Fibroblast of gingiva (primary cell): ENCODE data around the gene SOX12.
"Not testable (repeated sequence)": the region's sequence is repeated elsewhere in the genome, so short reads cannot be mapped to it uniquely, and the experiment has no call there.

Experiments used
- DNase-seq: peaks from one replicate; pipeline ENCODE4 v3.0.0-alpha.2; 2011; ENCODE audit warnings: low read depth

The SOX12 gene

GRCh38 chr20:362271-363254 lies 37.2 kb downstream of the SOX12 start:
- DNase-seq = peak; percentile 83

DNA sequence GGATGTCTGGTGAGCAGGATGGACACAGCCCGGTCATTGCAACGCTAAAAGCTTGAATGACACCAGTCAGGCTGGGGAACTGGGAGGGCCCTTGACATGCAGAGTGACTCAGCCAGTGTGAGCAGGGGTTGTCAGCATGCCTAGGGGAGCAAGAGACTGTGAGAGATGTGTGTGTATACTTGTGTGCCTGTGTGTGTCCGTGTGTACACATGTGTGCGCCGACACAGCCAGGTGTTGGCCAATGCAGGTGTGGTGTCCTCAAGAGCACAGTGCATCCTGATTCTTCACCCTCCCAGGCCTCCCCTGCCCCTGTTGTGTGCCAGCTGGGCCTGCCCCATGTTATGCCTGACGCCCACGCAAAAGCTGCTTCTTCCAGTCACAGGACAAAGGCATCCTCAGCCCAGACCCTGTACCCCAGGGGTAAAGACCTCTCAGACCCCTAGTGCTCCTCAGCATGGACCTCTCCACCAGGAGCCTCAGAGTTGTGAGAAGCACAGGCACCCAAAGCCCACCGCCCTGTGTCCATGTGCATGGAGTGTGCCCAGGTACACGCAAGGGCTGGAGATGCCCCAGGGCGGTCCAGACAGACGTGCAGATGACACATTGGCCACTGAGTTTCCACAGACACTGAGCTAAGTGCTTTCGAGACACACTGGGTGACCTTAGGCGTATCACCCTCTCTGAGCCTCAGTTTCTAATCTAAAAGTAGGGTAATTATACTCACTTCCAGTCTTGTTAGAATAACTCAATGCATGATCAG lies 38.1 kb downstream of the SOX12 start:
- DNase-seq = no peak

GRCh38 chr20:364905-365794 lies 39.8 kb downstream of the SOX12 start:
- no peak for DNase-seq

DNA sequence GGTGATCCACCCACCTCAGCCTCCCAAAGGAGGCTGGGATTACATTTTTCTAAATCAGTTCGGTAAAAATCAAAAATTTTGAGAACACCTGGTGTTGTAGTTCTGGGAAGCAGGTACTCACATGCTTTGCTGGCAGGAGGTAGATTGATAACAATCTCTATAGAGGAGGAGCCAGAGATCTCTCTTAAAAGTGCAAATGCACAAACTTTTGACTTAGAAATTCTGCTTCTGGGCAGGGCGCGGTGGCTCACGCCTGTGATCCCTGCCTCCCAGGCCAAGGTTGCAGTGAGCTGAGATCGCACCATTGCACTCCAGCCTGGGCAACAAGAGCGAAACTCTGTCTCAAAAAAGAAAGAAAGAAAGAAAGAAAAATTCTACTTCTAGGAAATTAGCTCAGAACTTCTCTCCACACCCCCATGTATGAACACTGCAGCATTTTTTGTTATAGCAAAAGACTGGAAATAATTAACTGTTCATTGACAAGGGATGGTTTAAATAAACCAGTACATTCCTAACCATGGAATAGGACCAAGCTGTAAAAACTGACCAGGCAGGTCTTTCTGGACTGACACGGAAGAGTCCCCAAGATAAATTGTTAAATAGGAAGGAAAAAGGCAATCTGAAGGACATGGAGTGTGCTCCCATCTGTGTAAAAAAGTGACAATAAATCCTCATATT lies 40.8 kb downstream of the SOX12 start:
- no peak for DNase-seq

- DNase-seq = no peak
These were observed 41.5 kb downstream of the SOX12 start for GRCh38 chr20:366719-367485.

DNA sequence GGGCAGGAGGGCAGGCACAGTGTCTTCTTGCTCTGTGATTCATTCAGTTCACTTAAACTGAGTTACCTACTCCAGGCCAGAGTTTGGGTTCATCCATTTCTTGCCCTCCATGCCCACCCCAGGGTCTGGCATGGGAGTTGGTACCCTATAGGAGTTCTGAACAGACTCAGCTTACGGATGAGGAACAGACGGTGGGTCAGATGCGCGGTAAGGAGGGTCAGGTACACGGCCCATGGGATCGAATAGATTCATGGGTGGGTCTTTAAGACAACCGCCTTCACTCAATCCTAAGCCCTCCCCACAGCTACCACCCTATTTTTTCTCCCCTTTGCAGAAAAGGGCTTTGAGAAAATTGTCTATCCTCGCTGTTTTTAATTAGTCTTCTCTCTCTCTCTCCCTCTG lies 42.1 kb downstream of the SOX12 start:
- no peak for DNase-seq

DNA sequence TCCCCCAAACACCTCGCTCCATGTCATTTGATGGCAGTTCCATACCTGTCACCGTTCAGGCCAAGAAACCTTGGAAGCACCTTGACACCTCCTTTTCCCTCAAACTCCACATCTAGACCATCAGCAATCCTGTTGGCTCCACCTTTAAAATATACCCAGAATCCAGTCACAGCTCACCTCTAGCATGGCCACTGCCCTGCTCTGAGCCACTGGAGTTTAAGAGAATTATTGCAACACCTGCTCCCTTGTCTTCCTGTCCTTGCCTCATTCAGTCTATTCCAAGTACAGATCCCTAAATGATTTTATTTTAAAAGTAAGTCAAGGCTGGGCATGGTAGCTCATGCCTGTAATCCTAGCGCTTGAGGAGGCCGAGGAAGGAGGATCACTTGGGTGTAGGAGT lies 43.6 kb downstream of the SOX12 start:
- DNase-seq = no peak

- DNase-seq = no peak
These were observed 44.8 kb downstream of the SOX12 start for GRCh38 chr20:370151-370600.

- DNase-seq = no peak
These were observed 45.8 kb downstream of the SOX12 start for GRCh38 chr20:370977-371754.

GRCh38 chr20:371755-372542 lies 46.6 kb downstream of the SOX12 start:
- peak; percentile 92 for DNase-seq

- not testable (repeated sequence) for DNase-seq
These were observed 47.3 kb downstream of the SOX12 start for GRCh38 chr20:372543-373082.

DNA sequence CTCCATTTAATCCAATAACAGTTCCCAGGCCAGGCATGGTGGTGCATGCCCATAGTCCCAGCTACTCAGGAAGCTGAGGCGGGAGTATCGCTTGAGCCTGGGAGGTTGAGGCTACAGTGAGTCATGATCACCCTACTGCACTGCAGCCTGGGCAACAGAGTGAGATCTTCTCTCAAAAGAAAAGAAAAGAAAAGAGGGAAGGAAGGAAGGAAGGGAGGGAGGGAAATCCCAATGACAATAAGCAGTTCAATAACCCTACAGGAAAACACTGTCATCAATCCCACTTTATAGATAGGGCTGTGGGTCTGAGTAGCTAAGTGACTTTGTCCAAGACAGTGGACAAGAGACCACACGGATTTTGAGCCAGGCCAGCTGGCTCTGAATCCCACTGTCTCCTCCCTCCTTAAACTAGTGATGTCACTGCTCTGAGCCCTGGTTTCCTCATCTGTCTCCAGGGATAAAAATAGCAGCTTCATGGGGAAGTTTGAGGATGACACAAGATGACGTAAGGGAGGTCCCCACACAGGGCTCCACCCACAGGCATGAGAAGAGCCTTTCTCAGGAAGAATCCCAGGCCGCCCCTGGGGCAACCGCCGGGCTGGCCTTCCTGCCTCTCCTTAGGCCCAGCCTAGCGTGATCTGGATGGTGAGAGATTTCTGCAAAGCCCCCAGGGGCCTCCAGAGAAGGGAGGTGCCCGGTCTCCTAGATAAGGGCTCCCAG lies 48.0 kb downstream of the SOX12 start:
- peak; percentile 67 for DNase-seq

- no peak for DNase-seq
These were observed 50.0 kb downstream of the SOX12 start for GRCh38 chr20:375265-375889.

- no peak for DNase-seq
These were observed 50.7 kb downstream of the SOX12 start for GRCh38 chr20:376089-376488.

DNA sequence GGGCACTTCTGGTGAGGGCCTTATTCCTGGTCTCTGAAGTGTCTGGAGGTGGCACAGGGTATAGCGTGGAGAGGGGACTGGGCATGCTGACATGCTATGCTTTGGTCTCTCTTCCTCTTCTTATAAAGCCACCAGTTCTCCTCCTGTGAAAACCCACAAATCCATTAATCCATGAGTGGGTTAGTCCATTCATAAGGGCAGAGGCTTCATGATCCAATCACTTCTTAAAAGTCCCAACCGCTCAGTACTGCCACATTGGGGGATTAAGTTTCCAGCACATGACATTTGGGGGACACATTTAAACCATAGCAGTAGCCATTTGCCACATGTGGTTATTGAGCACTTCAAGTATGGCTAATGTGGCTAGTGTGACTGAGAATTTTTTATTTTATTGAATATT lies 51.4 kb downstream of the SOX12 start:
- DNase-seq = no peak

DNA sequence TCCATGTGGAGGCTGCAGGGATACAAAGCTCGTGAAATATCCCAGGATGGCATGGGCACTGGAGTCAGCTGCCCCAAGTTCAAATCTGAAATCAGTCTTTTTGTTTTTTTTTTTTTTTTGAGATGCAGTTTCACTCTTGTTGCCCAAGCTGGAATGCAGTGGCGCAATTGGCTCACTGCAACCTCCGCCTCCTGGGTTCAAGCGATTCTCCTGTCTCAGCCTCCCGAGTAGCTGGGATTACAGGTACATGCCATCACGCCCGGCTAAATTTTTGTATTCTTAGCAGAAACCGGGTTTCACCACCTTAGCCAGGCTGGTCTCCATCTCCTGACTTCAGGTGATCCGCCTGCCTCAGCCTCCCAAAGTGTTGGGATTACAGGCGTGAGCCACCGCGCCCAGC lies 52.2 kb downstream of the SOX12 start:
- not testable (repeated sequence) for DNase-seq

GRCh38 chr20:378961-379336 lies 53.6 kb downstream of the SOX12 start:
- DNase-seq = no peak
